GM19351 (cell line): Measurements from ENCODE around the gene TOPBP1.
A peak's percentile ranks its signal among the peaks of the same experiment; 100 is the strongest.
"Not testable (repeated sequence)": the region's sequence is repeated elsewhere in the genome, so short reads cannot be mapped to it uniquely, and the experiment has no call there.

ENCODE experiments used
- ATAC-seq: cut with Tn5 transposase; IDR thresholded peaks from one replicate; pipeline ENCODE4 v1.9.1; 2021; ENCODE audit warnings: mild to moderate bottlenecking, moderate library complexity; ENCODE audit not compliant: unreplicated experiment

TOPBP1 gene

DNA sequence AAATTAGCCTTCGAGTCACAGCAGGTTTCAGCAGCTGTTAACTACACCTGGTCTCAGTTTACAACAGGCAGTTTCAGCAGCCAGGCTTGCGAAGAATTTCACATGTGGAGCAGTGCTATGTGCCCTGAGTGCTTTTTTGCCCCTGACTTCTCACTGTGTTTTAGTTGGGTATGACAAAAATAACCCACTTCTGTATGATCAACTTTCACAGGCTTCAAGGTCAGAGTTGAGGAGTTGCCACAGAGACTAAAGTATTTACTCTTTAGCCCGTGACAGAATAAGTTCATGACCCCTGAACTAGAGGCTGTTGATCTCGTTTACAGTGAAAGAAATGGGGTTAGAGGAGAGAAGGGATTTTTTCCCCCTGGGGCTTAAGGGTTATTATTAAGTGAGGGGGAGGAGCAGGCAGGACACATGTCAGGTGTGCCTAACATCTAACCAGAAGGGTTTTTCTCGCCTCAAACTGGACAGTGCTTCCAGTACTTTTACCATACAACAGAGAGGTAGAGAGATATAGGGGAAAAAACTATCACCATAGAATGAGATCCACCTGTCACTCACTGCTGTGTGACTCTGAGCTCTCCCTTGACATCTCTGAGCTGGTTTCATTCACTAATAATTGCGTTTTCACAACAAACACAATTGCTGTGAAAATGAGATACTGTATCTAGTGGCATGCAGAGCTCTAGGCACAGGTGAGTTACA is 14.0 kb upstream of the TOPBP1 start:
- peak; percentile 70 for ATAC-seq

DNA sequence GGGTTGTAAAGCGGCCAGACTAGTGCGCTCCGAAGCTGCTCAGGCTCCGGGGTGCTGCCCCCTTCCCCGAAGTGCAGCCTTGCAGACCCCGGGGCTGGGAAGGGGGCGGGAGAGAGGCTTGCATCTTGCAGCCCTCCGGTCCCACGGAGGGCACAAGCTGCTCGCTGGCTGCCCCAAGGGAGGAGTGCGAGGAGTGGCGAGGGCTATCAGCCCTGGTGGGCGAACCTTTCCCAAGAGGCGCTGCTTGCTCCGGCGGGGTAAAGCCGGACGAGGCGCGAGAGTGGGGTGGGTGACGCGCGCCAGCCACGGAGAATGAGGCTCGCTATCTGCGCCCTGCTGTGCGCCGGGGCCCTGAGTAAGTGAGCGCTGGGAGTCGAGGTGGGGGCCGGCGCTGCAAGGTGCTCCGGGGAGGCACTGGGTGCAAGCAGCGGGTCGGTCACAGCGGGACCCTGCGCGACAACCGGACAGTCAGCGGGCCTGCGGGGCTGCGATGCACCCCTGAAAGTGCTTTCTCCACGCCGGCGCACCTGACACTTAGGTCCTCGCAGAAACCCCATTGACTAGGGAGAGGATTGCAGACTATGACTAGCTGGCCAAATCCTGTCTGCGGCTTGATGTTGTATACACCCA is 12.7 kb upstream of the TOPBP1 start:
- no peak for ATAC-seq

DNA sequence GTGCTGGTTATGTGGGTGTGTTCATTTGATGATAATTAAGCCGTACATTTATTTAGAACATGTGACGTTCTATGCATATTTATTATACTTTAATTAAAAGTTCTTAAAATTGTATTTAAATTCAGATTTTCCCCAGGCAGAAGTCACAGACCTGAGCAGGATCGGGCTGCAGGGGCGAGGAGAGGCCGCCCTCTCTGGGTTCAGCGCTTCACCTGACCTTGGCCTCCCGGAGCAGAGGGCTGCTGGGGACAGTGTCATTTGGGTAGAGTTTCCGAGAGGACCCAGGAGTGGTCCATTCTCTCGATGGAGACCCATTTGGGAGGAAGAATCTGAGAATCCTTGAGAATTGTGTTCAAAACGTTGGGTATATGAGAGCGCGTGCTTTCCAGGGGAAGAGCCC is 12.0 kb upstream of the TOPBP1 start:
- ATAC-seq, result no peak

DNA sequence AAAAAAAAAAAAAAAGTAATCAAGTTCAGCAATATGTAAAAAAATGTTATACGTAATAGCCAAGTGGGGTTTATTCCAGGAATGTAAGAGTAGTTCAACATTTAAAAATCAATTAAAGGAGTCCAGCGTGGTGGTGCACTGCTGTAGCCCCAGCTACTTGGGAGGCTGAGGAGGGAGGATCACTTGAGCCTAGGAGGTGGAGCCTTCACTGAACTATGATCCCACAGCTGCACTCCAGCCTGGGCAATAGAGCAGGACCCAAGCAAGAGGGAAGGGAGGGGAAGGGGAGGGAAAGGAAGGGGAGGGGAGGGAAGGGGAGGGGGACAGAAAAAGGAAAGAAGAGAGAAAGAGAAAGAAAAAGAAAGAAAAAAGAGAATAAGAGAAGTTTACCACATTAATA is 10.7 kb upstream of the TOPBP1 start:
- no peak for ATAC-seq

DNA sequence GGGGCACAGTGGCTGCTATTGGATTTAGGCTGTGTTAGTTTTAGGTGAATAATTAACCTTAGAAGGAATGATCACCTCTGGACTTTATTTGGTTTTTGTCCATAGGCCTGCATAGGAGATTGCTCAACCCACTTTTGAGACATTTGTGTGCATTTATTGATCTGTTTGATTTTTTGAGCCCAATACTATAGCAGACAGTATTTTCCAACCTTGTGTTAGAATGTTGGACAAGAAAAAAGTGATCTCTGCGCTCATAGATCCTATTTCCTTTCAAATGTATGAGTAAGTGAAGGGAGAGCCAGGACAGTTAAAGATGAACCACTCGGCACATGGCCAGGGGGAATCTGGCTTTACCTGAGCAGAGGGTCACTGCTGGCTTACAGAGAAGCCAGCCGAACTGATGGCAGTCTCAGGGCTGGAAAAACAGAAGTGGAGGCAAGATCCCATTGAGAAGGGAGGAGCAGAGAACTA is 8.8 kb upstream of the TOPBP1 start:
- ATAC-seq, result no peak

DNA sequence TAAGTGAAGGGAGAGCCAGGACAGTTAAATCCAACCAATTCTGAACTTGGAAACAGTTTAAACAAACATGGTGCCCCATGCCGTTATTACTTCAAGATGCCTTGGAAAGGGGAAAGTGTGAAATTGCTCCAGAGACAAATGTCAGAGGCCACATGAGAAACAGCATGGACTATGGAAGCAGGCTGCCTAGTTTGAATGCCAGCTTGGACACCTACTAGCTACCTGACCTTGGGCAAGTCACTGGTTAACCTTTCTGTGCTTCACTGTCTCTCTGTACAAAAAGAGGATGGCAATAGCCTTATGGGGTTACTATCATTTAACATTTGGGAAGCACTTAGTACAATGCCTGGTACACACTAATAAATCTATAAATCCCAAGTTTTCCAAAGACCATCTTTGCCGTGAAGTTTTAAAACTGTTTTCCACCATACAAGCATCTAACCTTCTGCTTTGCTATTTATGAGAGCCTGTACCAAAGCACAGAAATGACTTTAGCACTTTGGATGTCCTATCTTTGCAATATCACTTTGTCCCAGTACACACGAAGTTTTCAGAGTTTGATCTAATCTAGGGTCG is 8.3 kb upstream of the TOPBP1 start:
- ATAC-seq, result no peak

DNA sequence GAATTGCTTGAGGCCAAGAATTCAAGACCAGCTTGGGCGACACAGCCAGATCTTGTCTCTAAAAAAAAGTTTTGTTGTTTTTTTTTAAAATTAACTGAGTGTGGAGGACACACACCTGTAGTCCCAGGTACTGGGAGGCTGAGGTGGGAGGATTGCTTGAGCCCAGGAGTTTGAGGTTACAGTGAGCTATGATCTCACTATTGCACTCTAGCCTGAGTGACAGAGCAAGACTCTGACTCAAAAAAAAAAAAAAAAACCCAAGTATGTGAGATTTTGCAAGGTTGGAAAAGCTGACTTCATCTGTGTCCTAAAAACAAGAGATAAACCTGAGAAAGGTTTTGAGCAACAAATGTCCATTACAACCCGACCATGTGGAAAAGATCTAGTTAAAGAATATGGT is 5.4 kb upstream of the TOPBP1 start:
- ATAC-seq, result no peak

DNA sequence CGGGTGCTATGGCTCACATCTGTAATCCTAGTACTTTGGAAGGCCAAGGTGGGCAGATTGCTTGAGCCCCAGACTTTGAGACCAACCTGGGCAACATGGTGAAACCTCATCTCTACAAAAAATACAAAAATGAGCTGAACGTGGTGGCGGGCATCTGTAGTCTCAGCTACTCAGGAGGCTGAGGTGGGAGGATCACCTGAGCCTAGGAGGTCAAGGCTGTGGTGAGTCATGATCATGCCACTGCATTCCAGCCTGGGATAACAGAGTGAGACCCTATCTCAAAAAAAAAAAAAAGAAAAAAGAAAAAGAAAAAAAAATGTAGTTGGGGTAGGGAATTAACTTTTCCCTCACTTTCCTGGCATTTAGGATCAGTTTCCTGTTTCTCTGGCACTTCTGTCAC is 3.4 kb upstream of the TOPBP1 start:
- not testable (repeated sequence) for ATAC-seq

DNA sequence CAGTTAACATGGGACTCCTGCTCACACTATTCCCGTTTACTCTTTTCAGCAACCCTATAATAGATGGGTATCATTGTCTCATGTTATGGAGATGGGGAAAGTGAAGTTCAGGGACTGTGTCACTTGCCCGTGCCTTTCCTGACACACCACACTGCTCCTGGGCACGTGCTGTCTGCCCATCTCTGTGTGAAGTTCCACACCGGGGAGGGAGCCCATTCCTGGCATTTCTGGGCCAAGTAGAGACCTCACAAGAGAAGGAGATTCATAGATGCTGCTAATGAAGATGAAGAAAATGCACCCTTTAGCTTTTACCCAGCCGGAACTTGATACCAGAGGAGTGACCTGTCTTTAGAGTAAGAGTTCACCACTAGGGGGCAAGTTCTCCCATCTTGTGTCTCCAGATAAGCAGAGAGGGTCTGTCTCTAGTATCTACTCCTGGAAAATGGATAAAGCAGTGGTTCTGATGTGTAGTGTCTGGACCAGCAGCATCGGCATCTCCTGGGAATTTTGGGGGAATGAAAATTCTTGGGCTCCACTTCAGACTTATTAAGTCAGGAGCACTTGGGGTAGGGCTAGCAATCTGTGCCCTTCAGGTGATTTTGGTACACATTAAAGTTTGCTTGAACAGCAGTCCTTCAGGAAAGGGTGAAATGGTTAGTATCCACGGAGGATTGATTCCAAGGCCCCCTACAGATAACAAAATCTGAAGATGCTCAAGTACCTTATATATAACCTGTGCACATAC is 2.0 kb upstream of the TOPBP1 start:
- ATAC-seq, result peak; percentile 52

DNA sequence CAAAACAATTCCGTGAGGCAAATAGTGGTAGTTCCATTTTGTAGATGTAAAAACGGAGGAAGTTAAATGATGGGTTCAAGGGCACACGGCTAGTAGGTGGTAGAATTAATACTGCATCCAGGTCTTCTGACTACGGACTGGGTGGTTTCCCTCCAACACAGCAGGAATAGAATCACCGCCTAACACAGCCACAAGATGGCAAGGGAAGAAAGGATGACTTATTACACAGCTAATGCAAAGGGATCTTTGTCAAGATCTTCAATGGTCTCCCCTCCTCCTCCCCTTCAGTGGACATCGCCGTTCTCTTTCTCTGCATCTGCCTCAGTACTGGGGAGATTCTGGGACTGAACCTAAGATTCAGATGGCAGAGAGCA is 524 bp upstream of the TOPBP1 start:
- ATAC-seq, result peak; percentile 33

DNA sequence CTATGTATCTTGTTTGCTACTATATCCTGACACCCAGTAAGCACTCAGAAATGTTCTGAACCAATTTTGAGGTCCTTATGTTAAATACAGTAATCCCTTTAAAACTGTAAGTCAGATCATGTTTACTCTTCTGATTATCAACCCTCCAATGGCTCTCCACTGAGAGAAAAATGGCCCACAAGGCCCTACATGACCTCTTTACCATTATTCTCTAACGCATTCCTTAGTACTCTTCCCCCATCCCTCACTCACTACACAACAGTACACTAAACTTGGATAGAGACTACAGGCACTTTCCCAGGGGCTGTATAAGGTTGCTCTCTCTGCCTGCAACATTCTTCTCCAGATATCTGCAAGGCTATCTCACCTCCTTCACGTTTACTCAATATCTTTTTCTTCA is 1.9 kb downstream of the TOPBP1 start:
- no peak for ATAC-seq

DNA sequence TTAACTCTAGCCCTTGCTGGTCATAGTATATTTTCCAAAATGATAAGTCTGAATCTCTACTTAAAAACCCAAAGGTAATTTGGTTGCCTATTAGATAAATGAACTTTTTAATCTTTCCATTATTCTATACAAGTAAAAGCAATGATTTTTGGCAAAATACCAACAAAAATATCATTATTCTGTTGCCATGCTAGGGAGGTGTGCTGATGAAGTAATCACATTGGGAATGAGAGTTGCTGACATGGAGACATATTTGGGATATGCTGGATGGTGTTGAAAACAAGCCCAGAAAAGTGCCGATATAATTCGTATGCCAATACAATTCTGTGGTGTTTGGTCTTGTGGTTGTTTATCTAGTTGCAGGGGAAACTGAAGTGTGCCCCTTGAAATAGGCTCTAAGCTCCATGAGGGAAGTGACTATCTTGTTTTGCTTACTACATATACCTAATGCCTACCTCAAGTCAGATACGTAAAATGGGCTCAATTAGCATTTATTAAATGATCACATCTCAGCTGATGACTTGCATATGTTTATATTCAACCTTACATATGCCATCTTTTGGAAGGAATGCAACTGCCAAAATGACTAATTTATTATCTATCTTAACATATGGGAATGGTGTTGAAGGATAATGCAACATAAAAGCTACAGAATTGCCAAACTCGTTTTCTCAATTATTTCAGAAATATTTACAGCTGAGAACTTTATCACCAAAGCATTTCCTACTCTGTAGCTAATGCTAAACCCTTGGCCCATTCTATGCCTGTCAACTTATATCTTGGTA is 5.8 kb downstream of the TOPBP1 start:
- no peak for ATAC-seq

DNA sequence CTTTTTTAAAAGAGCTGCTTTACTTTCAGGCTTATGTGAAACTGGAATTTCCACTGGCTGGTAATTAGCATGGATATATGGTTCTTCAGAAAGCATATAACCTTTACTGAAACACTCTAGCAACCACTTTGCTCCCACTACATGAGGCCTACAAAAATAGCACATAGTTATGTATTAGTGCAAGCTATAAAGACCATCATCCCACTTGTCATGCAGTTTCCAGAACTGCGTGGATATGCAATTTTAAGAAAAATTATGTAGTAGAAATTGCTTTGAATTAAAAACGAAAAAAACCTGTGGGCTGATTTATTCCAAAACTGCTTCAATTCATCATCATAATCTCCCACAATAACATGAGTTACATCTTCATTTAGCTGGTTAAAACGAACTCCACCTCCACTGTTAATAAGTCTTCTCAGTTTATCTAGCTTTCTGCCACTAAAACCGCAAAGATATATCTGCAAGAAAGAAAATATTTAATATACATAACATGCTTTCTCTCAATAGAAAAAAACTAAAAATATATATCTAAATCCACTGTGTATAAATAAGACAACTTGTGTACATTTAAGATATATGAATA is 12.2 kb downstream of the TOPBP1 start:
- no peak for ATAC-seq

DNA sequence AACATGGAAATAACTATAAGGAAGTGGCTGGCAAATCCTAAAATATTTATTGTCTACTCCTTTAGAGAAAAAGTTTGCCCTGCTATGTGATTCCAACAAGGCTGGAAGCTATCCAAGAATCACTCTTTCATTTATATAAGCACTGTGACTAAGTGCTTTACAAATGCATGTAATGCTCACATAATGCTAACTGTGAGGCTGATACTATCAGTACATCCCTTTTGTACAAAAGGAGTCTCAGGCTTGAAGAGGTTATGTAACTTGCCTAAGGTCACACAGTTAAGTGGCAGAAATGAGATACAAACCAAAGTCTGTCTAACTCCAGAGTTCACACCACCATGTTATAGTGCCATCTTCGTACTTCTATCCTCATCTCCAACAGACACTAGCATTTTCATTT is 17.0 kb downstream of the TOPBP1 start:
- ATAC-seq, result no peak

DNA sequence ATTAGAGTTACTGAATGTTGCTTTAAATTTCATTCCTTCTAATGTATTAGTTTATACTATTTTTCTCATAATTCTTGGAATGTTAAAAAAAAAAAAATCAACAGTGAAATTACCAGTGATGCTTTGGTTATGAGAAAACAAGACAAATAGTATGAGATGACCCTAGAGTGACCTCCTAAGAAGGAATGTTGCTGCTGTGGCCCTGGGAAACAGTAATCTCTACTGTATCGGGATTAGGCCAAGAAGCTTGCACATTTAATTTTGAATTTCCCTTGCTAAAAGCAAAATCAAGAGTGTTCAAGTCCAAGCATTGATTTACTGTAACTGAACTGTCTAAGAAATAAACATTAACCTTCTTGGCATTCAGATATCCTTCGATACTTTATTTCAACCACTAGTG is 18.1 kb downstream of the TOPBP1 start:
- ATAC-seq, result no peak

DNA sequence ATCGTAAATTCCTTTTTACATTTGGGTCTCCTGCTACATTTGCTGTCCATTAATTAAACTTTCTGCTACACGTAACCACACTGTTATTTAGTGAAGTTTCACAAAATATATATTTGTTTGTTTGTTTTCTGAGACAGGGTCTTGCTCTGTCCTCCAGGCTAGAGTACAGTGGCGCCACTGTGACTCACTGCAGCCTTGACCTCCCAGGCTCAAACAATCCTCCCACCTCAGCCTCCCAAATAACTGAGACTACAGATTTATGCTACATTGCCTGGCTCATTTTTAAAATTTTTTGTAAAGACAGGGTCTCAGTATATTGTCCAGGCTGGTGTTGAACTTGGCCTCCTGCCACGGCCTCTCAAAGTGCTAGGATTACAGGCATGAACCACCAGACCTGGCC is 20.5 kb downstream of the TOPBP1 start:
- no peak for ATAC-seq

DNA sequence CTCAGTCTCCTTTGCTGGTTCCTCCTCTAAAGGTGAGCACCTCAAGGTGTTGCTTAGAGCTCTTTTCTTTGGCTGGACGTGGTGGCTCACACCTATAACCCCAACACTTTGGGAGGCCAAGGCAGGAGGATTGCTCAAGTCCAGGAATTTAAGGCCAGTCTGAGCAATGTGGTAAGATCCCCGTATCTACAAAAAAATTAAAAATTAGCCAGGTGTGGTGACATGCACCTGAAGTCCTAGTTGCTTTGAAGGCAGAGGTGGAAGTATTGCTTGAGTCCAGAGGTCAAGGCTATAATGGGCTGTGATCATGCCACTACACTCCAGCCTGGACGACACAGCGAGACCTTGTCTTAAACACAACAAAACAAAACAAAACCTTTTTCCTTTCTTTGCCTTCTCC is 28.3 kb downstream of the TOPBP1 start:
- no peak for ATAC-seq

DNA sequence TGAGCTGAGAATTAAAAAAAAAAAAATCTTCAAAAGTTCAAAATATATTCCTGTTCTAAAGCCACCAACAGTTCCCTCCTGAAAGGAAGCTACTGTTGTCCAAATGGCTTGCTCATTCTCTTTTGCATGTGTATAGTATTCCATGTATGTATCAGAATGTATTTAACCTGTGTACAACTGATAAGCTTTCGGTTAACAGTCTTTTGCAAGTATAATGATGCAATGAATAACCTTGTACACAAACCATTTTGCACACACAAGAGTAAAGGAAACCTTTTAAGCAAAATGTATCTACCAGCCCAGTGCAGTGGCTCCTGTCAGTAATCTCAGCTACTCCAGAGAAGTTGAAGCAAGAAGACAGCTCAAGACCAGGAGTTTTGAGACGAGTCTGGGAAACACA is 32.6 kb downstream of the TOPBP1 start:
- no peak for ATAC-seq

DNA sequence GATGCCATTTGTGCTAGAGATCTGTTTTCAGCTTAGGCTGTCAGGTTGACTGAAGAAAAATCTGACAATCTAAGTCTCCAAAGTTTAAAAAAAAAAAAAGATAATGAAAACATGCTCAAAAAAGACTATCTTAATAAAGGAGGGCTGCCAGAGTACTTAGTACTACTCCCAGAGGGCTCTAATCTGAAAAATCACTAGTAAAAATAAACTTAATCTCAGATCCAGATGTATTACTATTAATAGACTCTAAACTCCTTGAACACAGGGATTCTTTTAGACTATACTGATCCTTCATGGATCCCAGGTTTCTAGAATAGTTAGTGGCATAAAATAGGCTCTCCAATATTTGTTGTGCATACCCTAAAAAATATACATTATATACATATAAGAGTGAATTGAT is 34.0 kb downstream of the TOPBP1 start:
- ATAC-seq, result no peak

DNA sequence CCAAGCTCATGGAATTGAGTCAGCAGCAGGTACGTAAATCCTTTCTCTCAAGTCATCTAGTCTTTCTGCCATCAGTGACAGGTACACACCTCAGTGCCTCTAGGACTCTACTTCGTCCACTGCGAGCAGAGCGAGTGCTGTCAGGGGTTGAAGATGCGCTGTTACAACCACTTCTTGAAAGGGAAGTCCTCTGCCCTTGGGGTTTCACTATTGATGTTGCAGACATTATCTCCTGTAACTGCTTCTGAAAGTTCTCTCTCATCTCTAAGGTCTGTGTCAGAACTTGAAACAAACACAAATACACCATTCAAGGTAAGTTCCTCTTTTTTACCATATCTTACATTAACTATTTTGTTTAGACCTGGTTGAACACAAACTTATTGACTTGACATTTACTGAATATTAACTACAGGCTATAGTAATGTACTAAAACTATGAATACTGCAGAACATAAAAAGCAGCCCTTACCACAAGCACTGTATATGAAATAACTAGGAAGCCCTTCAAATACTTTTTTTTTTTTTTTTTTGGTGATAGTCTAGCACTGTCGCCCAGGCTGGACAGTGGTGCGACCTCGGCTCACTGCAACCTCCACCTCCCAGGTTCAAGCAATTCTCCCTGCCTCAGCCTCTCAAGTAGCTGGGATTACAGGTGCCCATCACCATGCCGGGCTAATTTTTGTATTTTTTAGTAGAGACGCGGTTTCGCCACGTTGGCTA is 41.5 kb downstream of the TOPBP1 start:
- ATAC-seq, result peak; percentile 100
